Measurements from ENCODE around the gene ATL1. TPM values are rescaled to one million over a fixed set of nuclear protein-coding genes. Genes with fewer than 3 reads are reported as not detected.
"Not testable (repeated sequence)": the region's sequence is repeated elsewhere in the genome, so short reads cannot be mapped to it uniquely, and the experiment has no call there.

ATL1 gene
- total RNA-seq, 1 experiment from 2014 or later, result 1.5 TPM

- ChIA-PET CTCF (no interaction called here), POLR2A (no interaction called here)
- H3K36me3 ChIP-seq (ENCODE audit: control insufficient read depth, insufficient read depth, low read length), result peaks cover 1% of the 10 kb centered on the region; the same call in 1 of the 2 replicates
- no peaks in the 10 kb centered on the region for H3K9me3 ChIP-seq (ENCODE audit: control insufficient read depth, insufficient read depth, low read depth, low read length)
- in situ Hi-C loops (cut with HindIII; ENCODE audit: low pct_unique_long_range_greater_than_20kb, low sequenced_read_pairs) (no loop called here), intact Hi-C loops (cut with micrococcal nuclease; ENCODE audit: unreplicated experiment) (no loop called here)
- DNase-seq (ENCODE audit: low read depth, low spot score) (no peak), ATAC-seq (no peak)
- H3K27ac ChIP-seq (ENCODE audit: low read length), result no peak overlapping the region
- H3K27me3 ChIP-seq (ENCODE audit: control insufficient read depth, insufficient read depth, low read length), result no peaks in the 10 kb centered on the region
- no peak for TF ChIP-seq TCF7L2 (IDR thresholded peaks at IDR 0.05; ENCODE audit: low read depth, low read length)
- no peak for TF ChIP-seq POLR2AphosphoS5 (IDR thresholded peaks at IDR 0.05; ENCODE audit: low read depth, low read length)
- TF ChIP-seq REST (IDR thresholded peaks at IDR 0.05; ENCODE audit: insufficient read depth in 1 of 2, low read depth in 2 of 2, low read length in 1 of 2), result no peak
- no peak for TF ChIP-seq CTCF (IDR thresholded peaks at IDR 0.05)
- no peak for TF ChIP-seq SIN3A (IDR thresholded peaks at IDR 0.05; ENCODE audit: borderline replicate concordance, insufficient read depth, low read depth, low read length)
- H3K4me1 ChIP-seq (ENCODE audit: control insufficient read depth, insufficient read depth, low read length), result peaks cover 4% of the 10 kb centered on the region; the same call in 1 of the 2 replicates
- no peak overlapping the region for H3K4me3 ChIP-seq (ENCODE audit: low read depth in 2 of 2, low read length in 2 of 2)
- no TSS peak for BruUV-seq (replicated peaks)
Measured at GRCh38 chr14:50659327-50659974, 99.5 kb downstream of the ATL1 start.

GRCh38 chr14:50664579-50664978, 104.6 kb downstream of the ATL1 start:
- BruUV-seq (replicated peaks); DNase-seq (ENCODE audit: low read depth, low spot score); H3K27ac ChIP-seq (ENCODE audit: low read length); H3K27me3 ChIP-seq (ENCODE audit: control insufficient read depth, insufficient read depth, low read length); ATAC-seq; H3K9me3 ChIP-seq (ENCODE audit: control insufficient read depth, insufficient read depth, low read depth, low read length); POLR2A ChIA-PET; H3K36me3 ChIP-seq (ENCODE audit: control insufficient read depth, insufficient read depth, low read length); in situ Hi-C loops (cut with HindIII; ENCODE audit: low pct_unique_long_range_greater_than_20kb, low sequenced_read_pairs); H3K4me3 ChIP-seq (ENCODE audit: low read depth in 2 of 2, low read length in 2 of 2); CTCF ChIA-PET; intact Hi-C loops (cut with micrococcal nuclease; ENCODE audit: unreplicated experiment): not testable (repeated sequence)
- H3K4me1 ChIP-seq (ENCODE audit: control insufficient read depth, insufficient read depth, low read length), result peaks cover 13% of the 10 kb centered on the region; the same call in 1 of the 2 replicates

- POLR2A ChIA-PET, result not testable (repeated sequence)
Measured at GRCh38 chr14:50665300-50665699, 105.4 kb downstream of the ATL1 start.

More at GRCh38 chr14:50665300-50665699, 105.4 kb downstream of the ATL1 start:
- H3K27me3 ChIP-seq (ENCODE audit: control insufficient read depth, insufficient read depth, low read length); H3K9me3 ChIP-seq (ENCODE audit: control insufficient read depth, insufficient read depth, low read depth, low read length); H3K4me3 ChIP-seq (ENCODE audit: low read depth in 2 of 2, low read length in 2 of 2); H3K36me3 ChIP-seq (ENCODE audit: control insufficient read depth, insufficient read depth, low read length); CTCF ChIA-PET; BruUV-seq (replicated peaks); in situ Hi-C loops (cut with HindIII; ENCODE audit: low pct_unique_long_range_greater_than_20kb, low sequenced_read_pairs); ATAC-seq; H3K27ac ChIP-seq (ENCODE audit: low read length); intact Hi-C loops (cut with micrococcal nuclease; ENCODE audit: unreplicated experiment); DNase-seq (ENCODE audit: low read depth, low spot score): not testable (repeated sequence)
- H3K4me1 ChIP-seq (ENCODE audit: control insufficient read depth, insufficient read depth, low read length), result peaks cover 13% of the 10 kb centered on the region; the same call in 1 of the 2 replicates

Measured in Panc1 (cell line).